ENCODE data around the gene OFD1. TPM values are rescaled to one million over a fixed set of nuclear protein-coding genes. Genes with fewer than 3 reads are reported as not detected.

Gene OFD1
- total and polyA plus RNA-seq, 12 donors, result 7.6 to 51.5 (median 9.2) TPM

- WGBS, 2 donors, result 61 to 62% methylated on average over 3 of the region's 3 CpGs
- no peak overlapping the region for H3K4me3 ChIP-seq
- intact Hi-C loops (cut with DNase I), result loop anchor here in 4 of 10 donors (5.0 to 10.0 kb wide), 3 partner anchors 248 to 282 kb away; no protein-coding TSS in a partner anchor
- peaks cover 0 to 80% (median under 1%) of the 10 kb centered on the region in 9 donors for H3K36me3 ChIP-seq
- H3K27me3 ChIP-seq, result no peaks in the 10 kb centered on the region
- H3K4me1 ChIP-seq, result peaks cover 0 to 5% (median 0%) of the 10 kb centered on the region in 9 donors
- DNase-seq, result no peak
- TF ChIP-seq CTCF (IDR thresholded peaks at IDR 0.05), result no peak
- H3K9me3 ChIP-seq, result no peaks in the 10 kb centered on the region
- ATAC-seq, result no peak
- no peak overlapping the region for H3K27ac ChIP-seq
These were observed 18.1 kb downstream of the OFD1 start for GRCh38 chrX:13752646-13753045.

DNA sequence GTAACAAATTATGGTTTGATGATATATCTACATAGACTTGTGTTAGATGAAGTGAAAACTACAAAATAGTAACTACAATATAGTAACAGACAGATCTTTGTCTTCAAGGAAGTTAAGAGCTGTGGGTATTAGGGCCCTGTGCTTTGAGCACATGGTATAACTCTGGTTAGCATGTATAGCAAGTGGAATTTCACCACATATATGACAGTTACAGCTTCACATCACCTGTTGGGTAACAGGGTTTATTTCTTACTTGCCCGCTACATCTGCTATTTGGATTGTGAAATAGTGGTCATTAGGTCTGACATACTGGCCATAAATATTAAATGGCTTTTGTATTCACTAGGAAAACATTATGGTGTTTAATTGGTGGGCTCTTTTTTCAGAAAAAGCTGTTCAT is 20.2 kb downstream of the OFD1 start:
- TF ChIP-seq CTCF (IDR thresholded peaks at IDR 0.05), result no peak
- no peak overlapping the region for H3K27ac ChIP-seq
- H3K4me1 ChIP-seq, result peaks cover 0 to 9% (median 0%) of the 10 kb centered on the region in 9 donors
- H3K4me3 ChIP-seq, result no peak overlapping the region
- H3K36me3 ChIP-seq, result peaks cover 0 to 93% (median 16%) of the 10 kb centered on the region in 9 donors
- intact Hi-C loops (cut with DNase I), result loop anchor here in 4 of 10 donors (5.0 to 10.0 kb wide), 3 partner anchors 250 to 280 kb away; no protein-coding TSS in a partner anchor
- ATAC-seq (no peak), DNase-seq (no peak)
- 94 to 95% methylated on average over 1 of the region's 1 CpG for WGBS, 2 donors
- H3K9me3 ChIP-seq, result no peaks in the 10 kb centered on the region
- H3K27me3 ChIP-seq, result no peaks in the 10 kb centered on the region

DNA sequence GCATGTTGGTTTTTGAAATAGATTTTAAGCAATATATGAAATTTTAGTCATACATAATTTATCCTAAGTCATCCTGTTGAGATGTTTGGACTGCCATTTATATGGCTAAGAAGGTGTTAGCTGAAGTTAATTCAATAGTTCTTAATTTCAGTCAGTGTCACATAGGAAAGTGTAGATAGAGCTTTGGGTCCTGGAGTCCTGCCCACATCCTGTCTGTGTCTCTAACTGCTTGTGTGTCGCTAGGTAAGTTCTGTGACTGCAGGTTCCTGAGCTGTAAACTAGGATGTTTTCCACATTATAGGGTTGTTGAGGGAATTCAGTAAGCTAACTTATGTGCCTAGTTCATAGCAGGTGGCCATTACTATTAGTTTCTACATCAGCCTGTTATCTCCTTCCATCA is 20.7 kb downstream of the OFD1 start:
- Histone ChIP-seq H3K4me3 (no peak overlapping the region), H3K27ac (no peak overlapping the region), H3K36me3 (peaks cover 0 to 93% (median 16%) of the 10 kb centered on the region in 9 donors), H3K9me3 (no peaks in the 10 kb centered on the region), H3K4me1 (peaks cover 0 to 12% (median 0%) of the 10 kb centered on the region in 9 donors), H3K27me3 (no peaks in the 10 kb centered on the region)
- TF ChIP-seq CTCF (IDR thresholded peaks at IDR 0.05), result no peak
- intact Hi-C loops (cut with DNase I), result loop anchor here in 2 of 10 donors (10.0 kb wide), 2 partner anchors 250 to 280 kb away; no protein-coding TSS in a partner anchor
- 60 to 69% methylated on average over 1 of the region's 1 CpG for whole genome bisulfite sequencing, 2 donors
- DNase-seq (no peak), ATAC-seq (no peak)

DNA sequence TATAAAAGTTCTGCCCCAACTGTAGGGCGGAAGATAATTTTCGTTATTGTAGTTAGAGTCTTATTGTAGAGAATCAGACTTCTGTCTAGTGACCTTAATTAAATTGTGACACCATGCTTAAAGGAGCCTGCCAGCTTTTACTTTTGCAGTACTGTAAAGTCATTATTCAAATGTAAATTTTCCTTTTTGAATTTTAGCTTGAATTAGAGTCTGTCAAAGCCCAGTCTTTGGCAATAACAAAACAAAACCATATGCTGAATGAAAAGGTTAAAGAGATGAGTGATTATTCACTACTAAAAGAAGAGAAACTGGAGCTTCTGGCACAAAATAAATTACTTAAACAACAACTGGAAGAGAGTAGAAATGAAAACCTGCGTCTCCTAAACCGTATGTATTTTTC is 21.8 kb downstream of the OFD1 start:
- H3K27me3 ChIP-seq, result no peaks in the 10 kb centered on the region
- H3K36me3 ChIP-seq, result peaks cover 0 to 94% (median 16%) of the 10 kb centered on the region in 9 donors
- H3K9me3 ChIP-seq, result no peaks in the 10 kb centered on the region
- no peak overlapping the region for H3K27ac ChIP-seq
- intact Hi-C loops (cut with DNase I), result loop anchor here in 2 of 10 donors (10.0 kb wide), 2 partner anchors 252 to 278 kb away; no protein-coding TSS in a partner anchor
- ATAC-seq, result no peak
- no peak overlapping the region for H3K4me3 ChIP-seq
- peaks cover 0 to 12% (median 0%) of the 10 kb centered on the region in 9 donors for H3K4me1 ChIP-seq
- WGBS, 2 donors, result 93 to 98% methylated on average over 4 of the region's 4 CpGs
- no peak for DNase-seq
- TF ChIP-seq CTCF (IDR thresholded peaks at IDR 0.05), result no peak
